DMS79 (cell line): Measurements from ENCODE around the gene ZDHHC9.

Experiments
- DNase-seq: peaks from one replicate; lab custom pipeline; 2025; lab: John Stamatoyannopoulos, UW

ZDHHC9 gene

DNA sequence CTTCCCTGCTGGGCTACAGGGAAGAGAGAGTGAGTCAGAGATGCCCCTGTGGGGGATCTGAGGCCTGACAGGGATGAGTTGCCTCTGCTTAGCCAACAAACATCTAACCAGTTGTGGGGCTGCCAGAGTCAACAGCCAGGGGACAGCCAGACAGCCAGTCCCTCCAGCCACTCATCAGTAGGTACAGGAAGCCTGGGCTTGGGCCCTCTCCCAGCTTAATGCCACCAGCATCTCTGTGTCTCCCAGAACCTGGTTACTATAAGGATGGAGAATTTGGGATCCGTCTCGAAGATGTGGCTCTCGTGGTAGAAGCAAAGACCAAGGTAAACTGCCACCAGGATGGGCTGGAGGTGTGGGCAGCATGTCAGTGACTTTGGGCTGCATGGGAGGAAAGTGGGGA lies 81.2 kb downstream of the ZDHHC9 start:
- DNase-seq = no peak

DNA sequence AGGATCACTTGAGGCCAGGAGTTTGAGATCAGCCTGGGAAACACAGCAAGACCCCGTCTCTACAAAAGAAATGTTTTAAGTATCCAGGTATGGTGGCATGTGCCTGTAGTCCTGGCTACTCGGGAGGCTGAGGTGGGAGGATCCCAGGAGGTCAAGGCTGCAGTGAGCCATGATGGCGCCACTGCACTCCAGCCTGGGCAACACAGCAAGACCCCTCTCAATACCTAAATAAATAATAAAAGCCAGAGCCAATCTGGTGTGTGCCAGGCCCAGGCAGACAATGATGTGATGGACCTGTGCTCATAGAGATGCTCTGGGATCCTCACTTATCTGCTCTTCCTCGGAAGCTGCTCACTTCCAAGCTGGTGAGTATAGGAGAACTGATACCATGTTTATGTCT lies 82.1 kb downstream of the ZDHHC9 start:
- DNase-seq = no peak

DNA sequence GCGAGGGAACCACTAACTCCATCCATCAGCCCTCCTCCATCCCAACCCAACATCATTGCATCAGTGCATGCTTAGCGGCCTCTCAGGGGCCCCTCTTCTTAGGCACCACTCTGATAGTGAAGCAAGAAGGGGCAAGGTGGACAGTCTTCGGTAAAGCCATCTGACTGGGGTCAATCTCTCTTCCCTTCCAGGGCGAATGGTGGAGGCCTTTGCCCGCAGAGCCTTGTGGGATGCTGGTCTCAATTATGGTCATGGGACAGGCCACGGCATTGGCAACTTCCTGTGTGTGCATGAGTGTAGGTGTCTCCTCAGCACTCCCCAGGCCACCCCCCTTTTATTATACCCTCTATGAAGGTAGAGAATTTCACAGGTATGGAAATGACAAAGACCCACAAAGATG lies 82.7 kb downstream of the ZDHHC9 start:
- DNase-seq = no peak

DNA sequence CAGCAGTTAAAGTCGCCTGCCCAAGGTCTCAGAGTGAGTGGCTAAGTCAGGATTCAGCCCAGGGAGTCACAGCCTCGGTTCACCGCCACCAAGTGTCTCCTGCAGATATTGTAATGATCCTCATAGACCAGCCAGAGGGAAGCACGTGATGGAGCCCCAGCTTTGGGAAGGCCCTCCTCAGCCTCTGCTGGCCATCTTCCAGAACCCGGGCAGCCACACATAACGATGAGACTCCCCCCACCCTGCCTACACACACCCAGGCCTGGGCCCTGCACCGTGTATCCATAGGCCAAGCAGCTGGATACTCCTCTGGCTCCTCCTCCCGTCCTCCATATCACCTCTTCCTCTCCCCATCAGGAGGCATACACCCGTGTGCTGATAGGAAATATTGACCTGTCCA lies 83.5 kb downstream of the ZDHHC9 start:
- no peak for DNase-seq

DNA sequence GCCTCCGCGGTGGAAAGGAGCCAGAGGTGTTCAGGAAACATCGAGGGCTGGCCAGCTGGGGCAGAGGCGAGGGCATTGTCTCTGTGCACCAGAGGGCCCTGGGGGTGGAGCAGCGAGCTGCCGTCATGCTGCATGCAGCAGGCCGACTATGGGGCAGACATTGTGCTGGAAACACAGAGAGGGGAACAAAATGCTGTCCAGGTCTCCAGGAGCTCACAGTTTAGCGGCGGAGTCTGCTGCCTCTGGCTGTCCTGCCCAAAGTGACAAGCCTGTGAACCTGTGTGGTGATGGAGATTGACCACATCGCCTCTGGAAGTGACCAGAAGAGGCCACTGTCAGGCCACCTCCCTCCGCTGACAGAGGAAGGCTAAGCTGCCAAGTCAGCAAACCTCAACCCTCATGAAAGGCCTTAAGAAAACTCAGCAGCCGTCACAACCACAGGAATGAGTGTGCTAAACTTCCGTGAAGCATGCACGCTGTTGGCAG lies 84.1 kb downstream of the ZDHHC9 start:
- DNase-seq = no peak

DNA sequence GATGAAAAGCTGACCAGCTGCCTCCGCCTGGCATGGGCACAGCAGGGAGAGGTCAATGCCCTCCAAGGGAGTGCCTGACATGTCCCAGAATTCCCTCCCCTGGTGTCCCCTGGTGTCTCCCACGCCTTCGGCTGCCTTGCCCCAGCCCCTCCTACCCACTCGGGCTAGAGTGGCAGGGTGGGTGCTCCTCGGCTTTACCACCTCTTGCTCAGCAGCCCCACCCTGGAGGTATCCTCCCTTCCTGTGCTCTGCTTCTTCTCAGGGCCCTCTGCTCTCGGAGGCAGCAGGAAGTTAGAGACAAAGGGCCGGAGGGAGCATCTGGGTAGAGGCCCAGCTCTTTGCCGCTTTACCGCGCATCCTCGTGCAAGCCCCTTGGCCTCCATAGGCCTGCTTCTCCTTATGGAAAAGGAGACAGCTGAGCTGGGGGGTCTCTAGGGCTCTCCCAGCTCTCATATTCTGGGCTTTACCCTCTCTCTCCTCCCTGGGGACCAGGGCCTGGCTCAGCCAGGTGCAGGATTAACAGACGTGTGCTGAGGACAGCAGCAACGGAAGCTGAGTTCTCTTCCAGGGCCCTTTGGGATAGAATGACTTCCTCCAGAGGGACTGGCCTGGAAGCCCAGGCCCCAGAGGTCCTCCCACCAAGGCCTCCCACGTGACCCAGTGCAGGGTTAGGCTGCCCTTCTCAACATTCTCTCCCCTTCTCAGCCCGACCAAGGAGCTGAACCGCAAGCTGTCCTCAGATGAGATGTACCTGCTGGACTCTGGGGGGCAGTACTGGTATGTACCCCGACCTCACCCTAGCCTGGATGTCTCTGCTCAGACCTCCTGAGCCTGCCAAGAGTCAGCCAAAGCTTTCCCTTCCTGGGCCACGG lies 87.7 kb downstream of the ZDHHC9 start:
- DNase-seq = no peak

DNA sequence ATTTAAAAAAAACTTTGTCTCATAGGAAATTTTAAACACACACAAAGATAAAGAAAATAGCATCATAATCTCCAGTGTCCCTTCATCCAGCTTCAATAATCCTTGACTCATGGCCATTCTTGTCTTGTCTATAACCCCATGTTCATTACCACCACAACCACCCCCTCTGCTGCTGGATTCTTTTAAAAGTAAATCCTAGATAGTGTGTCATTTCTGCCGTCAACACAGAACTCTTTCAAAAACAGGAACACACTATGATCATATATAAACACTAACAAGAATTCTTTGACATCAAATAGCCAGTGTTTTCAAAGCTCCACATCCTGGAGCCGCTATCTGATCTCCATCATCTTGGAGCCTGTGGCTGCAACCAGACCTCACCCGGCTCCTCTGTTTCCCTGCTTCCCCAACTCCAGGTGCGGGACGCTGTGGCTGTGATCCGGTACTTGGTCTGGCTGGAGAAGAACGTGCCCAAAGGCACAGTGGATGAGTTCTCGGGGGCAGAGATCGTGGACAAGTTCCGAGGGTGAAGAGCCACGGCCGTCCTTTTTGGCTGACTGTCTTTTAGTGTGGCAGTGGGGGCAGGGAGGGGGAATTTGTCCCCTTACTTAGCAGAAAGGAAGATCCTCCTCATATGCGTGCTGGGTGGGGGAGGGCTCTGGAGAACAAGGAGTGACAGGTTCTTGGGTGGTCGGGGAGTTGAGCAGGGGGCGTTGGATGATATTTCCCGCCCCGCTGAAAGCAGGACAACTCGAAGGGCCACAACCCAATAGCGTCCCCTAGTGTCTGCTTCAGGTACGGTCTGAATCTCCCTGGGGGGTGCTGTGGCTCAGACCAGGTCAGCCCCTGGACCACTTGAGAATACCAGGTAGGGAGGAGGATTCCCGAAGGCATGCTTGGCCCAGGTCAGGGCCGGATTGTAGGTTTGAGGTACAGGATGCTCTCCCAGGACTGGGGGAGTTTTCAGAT lies 89.3 kb downstream of the ZDHHC9 start:
- no peak for DNase-seq
